ENCODE data around the gene HOXC6.

HOXC6 gene

DNA sequence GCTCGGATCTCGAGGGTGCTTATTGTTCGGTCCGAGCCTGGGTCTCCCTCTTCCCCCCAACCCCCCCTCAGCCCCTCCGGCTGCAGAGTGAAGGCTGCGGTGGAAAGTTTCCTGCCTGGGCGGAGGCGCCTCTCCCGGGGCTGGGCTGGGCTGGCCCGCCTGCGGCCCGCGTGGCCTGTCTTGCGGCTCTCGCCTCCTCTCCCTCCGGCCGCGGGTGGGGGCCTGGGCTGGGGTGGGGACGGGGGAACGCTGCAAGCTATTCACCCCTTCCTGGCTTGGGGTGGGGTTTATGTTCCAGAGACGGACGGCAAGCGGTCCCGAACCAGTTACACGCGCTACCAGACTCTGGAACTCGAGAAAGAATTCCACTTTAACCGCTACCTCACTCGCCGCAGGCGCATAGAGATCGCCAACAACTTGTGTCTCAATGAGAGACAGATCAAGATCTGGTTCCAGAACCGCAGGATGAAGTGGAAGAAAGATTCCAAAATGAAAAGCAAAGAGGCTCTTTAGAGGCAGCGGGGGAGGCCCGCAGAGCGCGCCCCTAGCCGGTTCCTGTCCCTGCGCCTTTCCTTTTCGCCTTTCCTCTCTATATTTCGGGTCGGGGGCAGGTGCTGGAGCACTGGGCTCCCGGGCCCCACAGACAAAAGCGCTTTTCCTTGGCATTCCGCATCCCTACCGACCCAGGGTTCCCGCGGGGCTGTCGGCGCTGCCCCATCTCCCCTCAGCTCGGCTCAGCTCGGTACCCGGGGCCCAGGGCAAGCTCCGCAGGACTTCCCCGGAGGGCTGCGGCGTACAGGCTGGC is 5.9 kb downstream of the HOXC6 start:
- ChIA-PET CTCF (interaction anchor here (0.5 to 5.4 kb wide), 8 partner anchors 18 to 304 kb away, joined by 3 to 78 read pairs (median 6); partner anchors contain the start of gene HOXC10), POLR2A (interaction anchor here (2.1 to 5.0 kb wide), 2 partner anchors 17 to 19 kb away, joined by 8 to 22 read pairs; partner anchors contain the start of gene HOXC4)
- H3K9me3 ChIP-seq (ENCODE audit: control insufficient read depth, insufficient read depth, low read depth, low read length), result no peaks in the 10 kb centered on the region
- H3K36me3 ChIP-seq (ENCODE audit: control insufficient read depth in 2 of 2, insufficient read depth in 1 of 2, low read length in 2 of 2), result peaks cover 4 to 13% of the 10 kb centered on the region in 2 experiments; a peak in 2 of 3 replicates
- peaks cover 45% of the 10 kb centered on the region for H3K4me1 ChIP-seq (ENCODE audit: control insufficient read depth, insufficient read depth, low read length)
- H3K27ac ChIP-seq (ENCODE audit: extremely low read depth, low read depth, low read length), result peak overlapping the region; percentile 100
- TF ChIP-seq, protein P1, sequence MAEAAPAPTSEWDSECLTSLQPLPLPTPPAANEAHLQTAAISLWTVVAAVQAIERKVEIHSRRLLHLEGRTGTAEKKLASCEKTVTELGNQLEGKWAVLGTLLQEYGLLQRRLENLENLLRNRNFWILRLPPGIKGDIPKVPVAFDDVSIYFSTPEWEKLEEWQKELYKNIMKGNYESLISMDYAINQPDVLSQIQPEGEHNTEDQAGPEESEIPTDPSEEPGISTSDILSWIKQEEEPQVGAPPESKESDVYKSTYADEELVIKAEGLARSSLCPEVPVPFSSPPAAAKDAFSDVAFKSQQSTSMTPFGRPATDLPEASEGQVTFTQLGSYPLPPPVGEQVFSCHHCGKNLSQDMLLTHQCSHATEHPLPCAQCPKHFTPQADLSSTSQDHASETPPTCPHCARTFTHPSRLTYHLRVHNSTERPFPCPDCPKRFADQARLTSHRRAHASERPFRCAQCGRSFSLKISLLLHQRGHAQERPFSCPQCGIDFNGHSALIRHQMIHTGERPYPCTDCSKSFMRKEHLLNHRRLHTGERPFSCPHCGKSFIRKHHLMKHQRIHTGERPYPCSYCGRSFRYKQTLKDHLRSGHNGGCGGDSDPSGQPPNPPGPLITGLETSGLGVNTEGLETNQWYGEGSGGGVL (tag by site-specific recombination; IDR thresholded peaks at IDR 0.05), result peak; percentile 82
- peak; percentile 8 for TF ChIP-seq GLIS2 (tag by site-specific recombination; IDR thresholded peaks at IDR 0.05)
- TF ChIP-seq BCL11A (tag by site-specific recombination; IDR thresholded peaks at IDR 0.05; ENCODE audit: low read depth), result no peak
- no peak for TF ChIP-seq KLF7 (tag by site-specific recombination; IDR thresholded peaks at IDR 0.05; ENCODE audit: borderline replicate concordance)
- TF ChIP-seq ZBTB17 (tag by site-specific recombination; IDR thresholded peaks at IDR 0.05), result no peak
- no peak for TF ChIP-seq KLF9 (tag by site-specific recombination; IDR thresholded peaks at IDR 0.05; ENCODE audit: low read depth)
- no peak for TF ChIP-seq ZNF266 (tag by site-specific recombination; IDR thresholded peaks at IDR 0.05; ENCODE audit: low read depth)
- peak; percentile 43; the same call in 1 of the 2 replicates for TF ChIP-seq ZNF600 (tag by site-specific recombination; IDR thresholded peaks at IDR 0.05)
- no peak for TF ChIP-seq MZF1 (tag by site-specific recombination; IDR thresholded peaks at IDR 0.05; ENCODE audit: borderline replicate concordance)
- TF ChIP-seq ZNF660 (tag by site-specific recombination; IDR thresholded peaks at IDR 0.05), result no peak
- TF ChIP-seq, protein P2, sequence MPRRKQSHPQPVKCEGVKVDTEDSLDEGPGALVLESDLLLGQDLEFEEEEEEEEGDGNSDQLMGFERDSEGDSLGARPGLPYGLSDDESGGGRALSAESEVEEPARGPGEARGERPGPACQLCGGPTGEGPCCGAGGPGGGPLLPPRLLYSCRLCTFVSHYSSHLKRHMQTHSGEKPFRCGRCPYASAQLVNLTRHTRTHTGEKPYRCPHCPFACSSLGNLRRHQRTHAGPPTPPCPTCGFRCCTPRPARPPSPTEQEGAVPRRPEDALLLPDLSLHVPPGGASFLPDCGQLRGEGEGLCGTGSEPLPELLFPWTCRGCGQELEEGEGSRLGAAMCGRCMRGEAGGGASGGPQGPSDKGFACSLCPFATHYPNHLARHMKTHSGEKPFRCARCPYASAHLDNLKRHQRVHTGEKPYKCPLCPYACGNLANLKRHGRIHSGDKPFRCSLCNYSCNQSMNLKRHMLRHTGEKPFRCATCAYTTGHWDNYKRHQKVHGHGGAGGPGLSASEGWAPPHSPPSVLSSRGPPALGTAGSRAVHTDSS (tag by site-specific recombination; IDR thresholded peaks at IDR 0.05), result no peak
- 0 out of 2 replicates have a peak, but pooled peaks have one; percentile 3 for TF ChIP-seq SP3 (tag by site-specific recombination; IDR thresholded peaks at IDR 0.05)
- TF ChIP-seq, protein P3, sequence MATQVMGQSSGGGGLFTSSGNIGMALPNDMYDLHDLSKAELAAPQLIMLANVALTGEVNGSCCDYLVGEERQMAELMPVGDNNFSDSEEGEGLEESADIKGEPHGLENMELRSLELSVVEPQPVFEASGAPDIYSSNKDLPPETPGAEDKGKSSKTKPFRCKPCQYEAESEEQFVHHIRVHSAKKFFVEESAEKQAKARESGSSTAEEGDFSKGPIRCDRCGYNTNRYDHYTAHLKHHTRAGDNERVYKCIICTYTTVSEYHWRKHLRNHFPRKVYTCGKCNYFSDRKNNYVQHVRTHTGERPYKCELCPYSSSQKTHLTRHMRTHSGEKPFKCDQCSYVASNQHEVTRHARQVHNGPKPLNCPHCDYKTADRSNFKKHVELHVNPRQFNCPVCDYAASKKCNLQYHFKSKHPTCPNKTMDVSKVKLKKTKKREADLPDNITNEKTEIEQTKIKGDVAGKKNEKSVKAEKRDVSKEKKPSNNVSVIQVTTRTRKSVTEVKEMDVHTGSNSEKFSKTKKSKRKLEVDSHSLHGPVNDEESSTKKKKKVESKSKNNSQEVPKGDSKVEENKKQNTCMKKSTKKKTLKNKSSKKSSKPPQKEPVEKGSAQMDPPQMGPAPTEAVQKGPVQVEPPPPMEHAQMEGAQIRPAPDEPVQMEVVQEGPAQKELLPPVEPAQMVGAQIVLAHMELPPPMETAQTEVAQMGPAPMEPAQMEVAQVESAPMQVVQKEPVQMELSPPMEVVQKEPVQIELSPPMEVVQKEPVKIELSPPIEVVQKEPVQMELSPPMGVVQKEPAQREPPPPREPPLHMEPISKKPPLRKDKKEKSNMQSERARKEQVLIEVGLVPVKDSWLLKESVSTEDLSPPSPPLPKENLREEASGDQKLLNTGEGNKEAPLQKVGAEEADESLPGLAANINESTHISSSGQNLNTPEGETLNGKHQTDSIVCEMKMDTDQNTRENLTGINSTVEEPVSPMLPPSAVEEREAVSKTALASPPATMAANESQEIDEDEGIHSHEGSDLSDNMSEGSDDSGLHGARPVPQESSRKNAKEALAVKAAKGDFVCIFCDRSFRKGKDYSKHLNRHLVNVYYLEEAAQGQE (tag by site-specific recombination; IDR thresholded peaks at IDR 0.05), result no peak
- peak overlapping the region; percentile 8; the same call in 1 of the 2 replicates for H3K4me3 ChIP-seq (ENCODE audit: low read depth, low read length)

DNA sequence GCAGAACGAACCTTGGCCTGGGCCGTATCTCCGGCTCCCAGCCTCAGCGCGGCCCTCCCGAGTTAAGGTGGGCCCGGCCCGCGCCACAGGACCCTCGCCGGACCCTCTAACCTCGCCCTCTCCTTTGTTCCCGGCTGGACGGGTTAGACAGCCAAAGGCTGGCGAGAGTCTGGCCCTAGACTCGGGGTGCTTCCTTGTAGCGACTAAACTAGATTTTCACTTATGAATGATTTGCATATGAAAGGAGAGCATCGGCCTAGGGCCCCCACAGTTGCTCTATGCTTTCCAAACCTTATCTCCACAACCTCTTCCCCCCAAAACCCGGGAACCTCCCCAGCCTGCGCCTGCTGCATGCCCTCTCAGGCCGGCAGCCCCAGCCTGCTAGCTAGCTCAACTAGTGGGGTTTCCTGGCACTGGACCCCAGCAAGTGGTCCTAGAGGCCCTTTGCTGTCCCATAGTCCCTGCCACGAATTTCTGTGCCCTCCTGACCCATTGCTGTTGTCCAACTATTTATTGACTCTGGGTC is 6.6 kb downstream of the HOXC6 start:
- Histone ChIP-seq H3K9me3 (ENCODE audit: control insufficient read depth, insufficient read depth, low read depth, low read length) (no peaks in the 10 kb centered on the region), H3K27ac (ENCODE audit: extremely low read depth, low read depth, low read length) (peak overlapping the region; percentile 100; the same call in 1 of the 2 replicates), H3K36me3 (ENCODE audit: control insufficient read depth in 2 of 2, insufficient read depth in 1 of 2, low read length in 2 of 2) (peaks cover 2 to 9% of the 10 kb centered on the region in 2 experiments; a peak in 2 of 3 replicates), H3K4me3 (ENCODE audit: low read depth, low read length) (no peak overlapping the region), H3K4me1 (ENCODE audit: control insufficient read depth, insufficient read depth, low read length) (peaks cover 44% of the 10 kb centered on the region)
- TF ChIP-seq ZFP69B (tag by site-specific recombination; IDR thresholded peaks at IDR 0.05), result peak; percentile 27; the same call in 1 of the 2 replicates
- TF ChIP-seq, protein P4, sequence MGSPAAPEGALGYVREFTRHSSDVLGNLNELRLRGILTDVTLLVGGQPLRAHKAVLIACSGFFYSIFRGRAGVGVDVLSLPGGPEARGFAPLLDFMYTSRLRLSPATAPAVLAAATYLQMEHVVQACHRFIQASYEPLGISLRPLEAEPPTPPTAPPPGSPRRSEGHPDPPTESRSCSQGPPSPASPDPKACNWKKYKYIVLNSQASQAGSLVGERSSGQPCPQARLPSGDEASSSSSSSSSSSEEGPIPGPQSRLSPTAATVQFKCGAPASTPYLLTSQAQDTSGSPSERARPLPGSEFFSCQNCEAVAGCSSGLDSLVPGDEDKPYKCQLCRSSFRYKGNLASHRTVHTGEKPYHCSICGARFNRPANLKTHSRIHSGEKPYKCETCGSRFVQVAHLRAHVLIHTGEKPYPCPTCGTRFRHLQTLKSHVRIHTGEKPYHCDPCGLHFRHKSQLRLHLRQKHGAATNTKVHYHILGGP (tag by site-specific recombination; IDR thresholded peaks at IDR 0.05), result no peak
- POLR2A ChIA-PET, result no interaction called here
- CTCF ChIA-PET, result interaction anchor here (0.7 to 3.5 kb wide), 8 partner anchors 10 to 166 kb away, joined by 3 to 17 read pairs (median 6); partner anchors contain the start of gene HOXC10
